OCI-LY1 (cell line): ENCODE results near the gene UBE2D1.

Source experiments
- H2AFZ ChIP-seq: fragments of 200-600 bp; sonication (generic), shearing (Covaris generic); 2 replicates; pipeline ENCODE4 v1.6.0; 2014; ENCODE audit warnings: antibody characterized with exemption, mild to moderate bottlenecking, low read length
- H3F3A ChIP-seq: fragments of 200-600 bp; sonication (generic), shearing (Covaris generic); 2 replicates; pipeline ENCODE4 v1.6.0; 2014; ENCODE audit warnings: mild to moderate bottlenecking, antibody characterized with exemption, low read length, moderate library complexity; ENCODE audit not compliant: insufficient read depth
- H3K27ac ChIP-seq: fragments of 200-600 bp; sonication (generic); 2 replicates; pipeline ENCODE4 v1.5.1; 2014; ENCODE audit warnings: low read length, mixed run types, mild to moderate bottlenecking, low read depth; ENCODE audit not compliant: poor library complexity, severe bottlenecking
- H3K27me3 ChIP-seq: fragments of 200-600 bp; sonication (generic); 2 replicates; pipeline ENCODE4 v1.6.0; 2014; ENCODE audit warnings: antibody characterized with exemption, mild to moderate bottlenecking, low read length, moderate library complexity; ENCODE audit not compliant: insufficient read depth
- H3K36me3 ChIP-seq: fragments of 200-600 bp; sonication (generic); 2 replicates; pipeline ENCODE4 v1.6.1; 2014; ENCODE audit warnings: mild to moderate bottlenecking, antibody characterized with exemption, low read length, moderate library complexity, mixed read lengths; ENCODE audit not compliant: insufficient read depth
- H3K4me1 ChIP-seq: fragments of 200-600 bp; sonication (generic); 2 replicates; pipeline ENCODE4 v1.5.1; 2014; ENCODE audit warnings: mild to moderate bottlenecking, low read length, moderate library complexity; ENCODE audit not compliant: insufficient read depth, severe bottlenecking
- H3K4me2 ChIP-seq: fragments of 200-600 bp; sonication (generic), shearing (Covaris generic); 2 replicates; pipeline ENCODE4 v1.6.1; 2014; ENCODE audit warnings: low read length
- H3K4me3 ChIP-seq: fragments of 200-600 bp; sonication (generic); 2 replicates; pipeline ENCODE4 v1.5.1; 2014; ENCODE audit warnings: low read length, low read depth, mild to moderate bottlenecking, mixed read lengths; ENCODE audit not compliant: poor library complexity, severe bottlenecking
- H3K79me2 ChIP-seq: fragments of 200-600 bp; shearing (Covaris generic); 2 replicates; pipeline ENCODE4 v1.6.1; 2016; ENCODE audit warnings: mixed run types, low read length, mixed read lengths; ENCODE audit not compliant: insufficient read depth
- H3K9ac ChIP-seq: fragments of 200-600 bp; sonication (generic), shearing (Covaris generic); 2 replicates; pipeline ENCODE4 v1.6.1; 2014; ENCODE audit warnings: mild to moderate bottlenecking, low read length, mixed read lengths
- H3K9me2 ChIP-seq: fragments of 200-600 bp; sonication (generic), shearing (Covaris generic); 2 replicates; pipeline ENCODE4 v1.6.1; 2014; ENCODE audit warnings: low read depth, mild to moderate bottlenecking, low read length, mixed read lengths
- H3K9me3 ChIP-seq: fragments of 200-600 bp; shearing (Covaris generic); 2 replicates; pipeline ENCODE4 v1.6.1; 2014; ENCODE audit warnings: low read length, mixed read lengths
- H4K20me1 ChIP-seq: fragments of 200-600 bp; sonication (generic), shearing (Covaris generic); 2 replicates; pipeline ENCODE4 v1.6.0; 2016; ENCODE audit warnings: mild to moderate bottlenecking, low read length; ENCODE audit not compliant: insufficient read depth
- EZH2 ChIP-seq: fragments of 200-600 bp; sonication (generic), shearing (Covaris generic); IDR thresholded peaks from 2 replicates; pipeline ENCODE4 v1.8.0; 2017; ENCODE audit warnings: borderline replicate concordance, mixed run types, mild to moderate bottlenecking, antibody characterized with exemption, low read length, moderate library complexity, mixed read lengths
- TF ChIP-seq, protein P1 (sequence below): fragments of 200-600 bp; sonication (generic), shearing (Covaris generic); IDR thresholded peaks from 2 replicates; pipeline ENCODE4 v1.5.1; 2017; ENCODE audit warnings: mild to moderate bottlenecking, antibody characterized with exemption, low read length, moderate library complexity, mixed read lengths

UBE2D1 gene

DNA sequence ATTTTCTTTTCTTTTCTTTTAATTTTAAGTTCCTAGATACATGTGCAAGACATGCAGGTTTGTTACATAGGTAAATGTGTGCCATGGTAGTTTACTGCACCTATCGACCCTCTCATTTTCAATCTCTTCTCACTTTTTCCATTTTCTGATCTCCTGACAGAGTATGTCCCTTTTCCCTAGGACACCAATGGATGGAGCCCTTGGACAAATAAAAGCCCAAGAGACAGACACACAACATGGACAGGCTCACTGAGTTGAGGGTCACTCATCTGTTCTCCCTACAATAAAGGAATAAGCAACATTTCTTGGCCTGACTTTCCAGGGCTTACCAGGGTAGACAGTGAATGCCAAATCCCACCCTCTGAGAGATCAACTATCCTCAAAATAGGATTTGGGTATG lies 15.2 kb upstream of the UBE2D1 start:
- Histone ChIP-seq H3K4me2 (no peak overlapping the region), H3K4me3 (no peak overlapping the region), H3K36me3 (no peaks in the 10 kb centered on the region), H3K4me1 (no peaks in the 10 kb centered on the region), H3K79me2 (no peaks in the 10 kb centered on the region), H3K27me3 (no peaks in the 10 kb centered on the region), H3K27ac (no peak overlapping the region), H3K9ac (no peak overlapping the region), H3K9me3 (no peaks in the 10 kb centered on the region), H3F3A (no peaks in the 10 kb centered on the region), H4K20me1 (no peaks in the 10 kb centered on the region), H2AFZ (no peak overlapping the region), H3K9me2 (no peaks in the 10 kb centered on the region)
- TF ChIP-seq, protein P1, sequence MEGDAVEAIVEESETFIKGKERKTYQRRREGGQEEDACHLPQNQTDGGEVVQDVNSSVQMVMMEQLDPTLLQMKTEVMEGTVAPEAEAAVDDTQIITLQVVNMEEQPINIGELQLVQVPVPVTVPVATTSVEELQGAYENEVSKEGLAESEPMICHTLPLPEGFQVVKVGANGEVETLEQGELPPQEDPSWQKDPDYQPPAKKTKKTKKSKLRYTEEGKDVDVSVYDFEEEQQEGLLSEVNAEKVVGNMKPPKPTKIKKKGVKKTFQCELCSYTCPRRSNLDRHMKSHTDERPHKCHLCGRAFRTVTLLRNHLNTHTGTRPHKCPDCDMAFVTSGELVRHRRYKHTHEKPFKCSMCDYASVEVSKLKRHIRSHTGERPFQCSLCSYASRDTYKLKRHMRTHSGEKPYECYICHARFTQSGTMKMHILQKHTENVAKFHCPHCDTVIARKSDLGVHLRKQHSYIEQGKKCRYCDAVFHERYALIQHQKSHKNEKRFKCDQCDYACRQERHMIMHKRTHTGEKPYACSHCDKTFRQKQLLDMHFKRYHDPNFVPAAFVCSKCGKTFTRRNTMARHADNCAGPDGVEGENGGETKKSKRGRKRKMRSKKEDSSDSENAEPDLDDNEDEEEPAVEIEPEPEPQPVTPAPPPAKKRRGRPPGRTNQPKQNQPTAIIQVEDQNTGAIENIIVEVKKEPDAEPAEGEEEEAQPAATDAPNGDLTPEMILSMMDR: no peak
- no peak for TF ChIP-seq EZH2

- Histone ChIP-seq H2AFZ (no peak overlapping the region), H3K4me2 (no peak overlapping the region), H3K9ac (no peak overlapping the region), H3K27ac (no peak overlapping the region), H3K4me1 (no peaks in the 10 kb centered on the region), H3K9me3 (no peaks in the 10 kb centered on the region), H3K79me2 (no peaks in the 10 kb centered on the region), H4K20me1 (no peaks in the 10 kb centered on the region), H3F3A (no peaks in the 10 kb centered on the region), H3K4me3 (no peak overlapping the region), H3K36me3 (no peaks in the 10 kb centered on the region), H3K27me3 (no peaks in the 10 kb centered on the region), H3K9me2 (no peaks in the 10 kb centered on the region)
- no peak for TF ChIP-seq EZH2
- TF ChIP-seq, protein P1: no peak
These were observed 14.3 kb upstream of the UBE2D1 start for GRCh38 chr10:58320351-58321049.

DNA sequence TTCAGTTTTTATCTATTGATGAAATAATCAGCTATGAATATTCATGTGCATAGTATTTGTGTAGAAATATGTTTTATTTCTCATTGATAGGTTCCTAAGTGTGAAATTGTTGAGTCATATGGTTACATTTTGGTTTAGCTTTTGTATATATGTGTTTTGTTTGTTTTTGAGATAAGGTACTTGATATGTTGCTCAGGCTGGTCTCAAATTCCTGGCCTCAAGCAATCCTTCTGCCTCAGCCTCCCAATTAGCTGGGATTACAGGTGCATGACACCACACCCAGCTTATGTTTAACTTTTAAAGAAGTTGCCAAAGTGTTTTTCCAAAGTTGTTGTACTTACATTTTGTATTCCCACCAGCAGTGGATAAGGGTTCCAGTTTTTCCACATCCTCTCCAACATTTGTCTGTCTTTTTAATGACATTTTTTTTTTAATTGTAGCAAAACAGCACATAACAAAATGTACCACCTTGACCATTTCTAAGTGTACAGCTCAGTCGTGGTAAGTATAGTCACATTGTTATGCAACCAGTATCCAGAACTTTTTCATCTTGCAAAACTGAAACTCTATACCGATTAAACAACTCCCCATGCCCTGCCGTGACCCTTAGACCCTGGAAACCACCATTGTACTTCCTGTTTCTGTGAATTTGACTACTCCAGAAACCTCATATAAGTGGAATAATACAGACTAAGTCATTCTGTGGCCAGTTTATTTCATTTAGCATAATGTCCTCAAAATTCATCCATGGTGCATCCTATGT lies 12.6 kb upstream of the UBE2D1 start:
- Histone ChIP-seq H3K4me3 (no peak overlapping the region), H4K20me1 (no peaks in the 10 kb centered on the region), H3K9ac (no peak overlapping the region), H3K79me2 (no peaks in the 10 kb centered on the region), H3K27me3 (no peaks in the 10 kb centered on the region), H3K9me3 (no peaks in the 10 kb centered on the region), H3K9me2 (no peaks in the 10 kb centered on the region), H3K36me3 (no peaks in the 10 kb centered on the region), H3K27ac (no peak overlapping the region), H3F3A (no peaks in the 10 kb centered on the region), H2AFZ (no peak overlapping the region), H3K4me1 (no peaks in the 10 kb centered on the region), H3K4me2 (no peak overlapping the region)
- no peak for TF ChIP-seq EZH2
- TF ChIP-seq, protein P1: no peak
